ENCODE data around the gene PHIP. TPM values are rescaled to one million over a fixed set of nuclear protein-coding genes. Genes with fewer than 3 reads are reported as not detected.

The PHIP gene
- total RNA-seq, 4 donors from 2014 or later: 20.2 to 65.2 (median 25.1) TPM

GRCh38 chr6:79084693-79085092 is 6.6 kb upstream of the PHIP start:
- peaks cover 0 to under 1% (median 0%) of the 10 kb centered on the region in 4 donors for H3K4me1 ChIP-seq
- no peaks in the 10 kb centered on the region for H3K9me3 ChIP-seq
- DNase-seq: no peak
- H3K36me3 ChIP-seq: no peaks in the 10 kb centered on the region
- TF ChIP-seq POLR2A (IDR thresholded peaks at IDR 0.05): no peak
- no peak for TF ChIP-seq CTCF (IDR thresholded peaks at IDR 0.05)
- no peak overlapping the region for H3K27ac ChIP-seq
- H3K27me3 ChIP-seq: no peaks in the 10 kb centered on the region
- no peak overlapping the region for H3K4me3 ChIP-seq

DNA sequence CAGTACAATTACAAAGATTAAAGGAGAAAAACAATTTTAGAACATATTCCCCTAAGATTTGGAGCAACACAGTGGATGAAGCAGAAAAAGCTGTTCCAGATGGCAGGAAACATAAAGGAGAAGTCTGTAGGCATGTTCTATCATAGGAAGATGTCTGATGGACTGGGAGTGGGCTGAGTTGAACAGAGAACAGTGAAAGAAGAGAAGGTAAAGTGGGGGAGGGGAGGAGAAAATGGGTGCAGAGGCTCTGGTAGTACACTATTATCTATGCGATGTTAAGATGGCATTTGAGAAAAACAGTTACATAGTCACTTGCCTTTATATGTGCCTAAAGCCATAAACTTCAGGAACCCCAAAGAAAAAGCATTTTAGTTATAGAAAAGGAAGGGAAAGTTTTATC is 4.2 kb upstream of the PHIP start:
- H3K36me3 ChIP-seq: no peaks in the 10 kb centered on the region
- no peaks in the 10 kb centered on the region for H3K27me3 ChIP-seq
- no peak overlapping the region for H3K27ac ChIP-seq
- no peak for TF ChIP-seq CTCF (IDR thresholded peaks at IDR 0.05)
- no peak for TF ChIP-seq POLR2A (IDR thresholded peaks at IDR 0.05)
- no peaks in the 10 kb centered on the region for H3K9me3 ChIP-seq
- H3K4me3 ChIP-seq: no peak overlapping the region
- peaks cover 0 to 5% (median 0%) of the 10 kb centered on the region in 4 donors for H3K4me1 ChIP-seq
- DNase-seq: no peak

GRCh38 chr6:79081663-79082062 is 3.6 kb upstream of the PHIP start:
- Histone ChIP-seq H3K36me3 (no peaks in the 10 kb centered on the region), H3K4me1 (peaks cover 0 to 5% (median 0%) of the 10 kb centered on the region in 4 donors), H3K27me3 (no peaks in the 10 kb centered on the region), H3K9me3 (no peaks in the 10 kb centered on the region), H3K4me3 (no peak overlapping the region), H3K27ac (no peak overlapping the region)
- TF ChIP-seq CTCF (IDR thresholded peaks at IDR 0.05): no peak
- no peak for TF ChIP-seq POLR2A (IDR thresholded peaks at IDR 0.05)
- no peak for DNase-seq

DNA sequence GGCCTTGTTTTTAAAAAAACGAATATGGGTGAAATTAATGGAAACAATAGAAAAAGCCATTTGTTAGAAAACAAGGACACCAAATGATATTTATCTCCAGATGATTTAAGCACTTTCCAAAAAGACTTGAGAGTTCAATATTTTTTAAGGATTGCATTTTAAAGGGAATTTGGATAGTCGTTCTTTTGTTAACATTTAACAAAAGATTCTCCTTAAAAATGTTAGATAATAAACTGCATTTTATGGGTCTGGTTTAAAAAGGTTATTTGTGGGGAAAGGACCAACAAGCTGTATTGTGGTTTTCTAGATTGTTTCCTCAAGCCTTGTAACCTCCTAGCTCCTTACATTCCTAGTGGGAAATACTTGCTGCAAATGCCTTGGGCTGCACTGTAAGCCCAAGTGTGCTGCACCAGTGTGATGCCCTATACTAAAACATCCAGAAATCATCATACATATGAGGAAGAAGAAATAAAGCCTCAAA is 1.5 kb upstream of the PHIP start:
- Histone ChIP-seq H3K27me3 (no peaks in the 10 kb centered on the region), H3K4me1 (peaks cover 0 to 15% (median 0%) of the 10 kb centered on the region in 4 donors), H3K4me3 (peak overlapping the region in 2 of 4 donors; percentile 93 to 96), H3K9me3 (no peaks in the 10 kb centered on the region), H3K27ac (peak overlapping the region in 1 of 4 donors; percentile 99), H3K36me3 (no peaks in the 10 kb centered on the region)
- no peak for TF ChIP-seq CTCF (IDR thresholded peaks at IDR 0.05)
- no peak for TF ChIP-seq POLR2A (IDR thresholded peaks at IDR 0.05)
- no peak for DNase-seq

DNA sequence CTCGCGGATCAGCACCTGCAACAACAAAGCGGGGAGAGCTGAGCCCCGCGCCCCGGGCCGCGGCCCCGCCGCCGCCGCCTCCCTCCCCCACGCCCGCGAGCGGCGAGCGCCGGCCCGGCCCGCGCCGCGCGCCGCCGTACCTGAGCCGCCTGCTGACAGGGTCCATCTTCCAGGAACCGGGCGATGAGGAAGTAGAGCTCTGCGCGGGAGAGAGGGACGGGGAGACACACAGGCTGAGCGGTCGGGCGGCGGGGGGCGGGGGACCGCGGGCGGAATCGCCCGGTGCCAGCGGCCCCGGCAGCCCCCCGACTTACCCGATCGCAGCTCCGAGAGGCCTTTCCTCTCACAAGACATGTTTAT is 359 bp downstream of the PHIP start:
- Histone ChIP-seq H3K9me3 (no peaks in the 10 kb centered on the region), H3K4me3 (peak overlapping the region; percentile 85 to 96 (median 92)), H3K4me1 (peaks cover 0 to 15% (median 0%) of the 10 kb centered on the region in 4 donors), H3K27me3 (no peaks in the 10 kb centered on the region), H3K36me3 (no peaks in the 10 kb centered on the region), H3K27ac (peak overlapping the region; percentile 94 to 99 (median 97))
- no peak for DNase-seq
- TF ChIP-seq POLR2A (IDR thresholded peaks at IDR 0.05): no peak
- TF ChIP-seq CTCF (IDR thresholded peaks at IDR 0.05): no peak

Measured in Peyer's patch (tissue), 4 donors.